NCI-H526 (cell line): Measurements from ENCODE around the gene VPS8.

Experiments used
- DNase-seq, 2 experiments: peaks; one replicate each; lab custom pipeline; 2025; lab: John Stamatoyannopoulos, UW

The VPS8 gene

GRCh38 chr3:184784731-184785500, 27.1 kb upstream of the VPS8 start:
- DNase-seq = peak; percentile 55 to 56

- DNase-seq = no peak
These were observed 26.1 kb upstream of the VPS8 start for GRCh38 chr3:184785890-184786279.

GRCh38 chr3:184786280-184786941, 25.6 kb upstream of the VPS8 start:
- DNase-seq = no peak

GRCh38 chr3:184788751-184789150, 23.2 kb upstream of the VPS8 start:
- no peak for DNase-seq

DNA sequence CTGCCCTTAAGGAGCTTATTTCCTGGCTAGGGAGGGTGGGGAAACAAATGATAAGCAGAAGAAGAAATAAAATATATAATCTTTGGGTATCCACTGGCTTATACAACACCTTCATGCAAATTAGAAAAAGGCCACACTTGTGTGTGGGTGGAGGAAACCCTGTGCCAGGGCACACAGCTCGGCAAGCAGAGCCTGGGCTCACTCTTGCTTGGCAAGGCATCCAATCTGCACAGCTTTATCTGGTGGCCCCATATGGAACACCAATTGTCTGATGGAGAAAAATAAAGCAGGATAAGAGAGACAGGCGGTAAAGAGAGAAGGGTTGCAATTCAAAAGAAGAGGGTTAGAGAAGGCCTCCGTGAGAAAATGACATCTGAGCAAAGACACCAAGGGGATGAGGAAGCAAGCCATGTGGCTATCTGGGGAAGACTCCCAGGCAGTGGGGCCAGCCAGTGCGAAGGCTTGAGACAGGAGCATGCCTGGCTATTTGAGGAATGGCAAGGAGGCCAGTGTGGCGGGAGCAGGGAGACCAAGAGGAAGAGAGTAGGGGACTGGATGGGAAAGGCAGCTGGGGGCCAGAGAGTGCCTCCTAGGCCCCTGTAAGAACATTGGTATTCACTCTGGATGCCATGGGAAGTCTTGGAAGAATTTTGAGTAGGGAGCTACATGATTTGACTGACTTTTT, 22.5 kb upstream of the VPS8 start:
- DNase-seq = no peak

GRCh38 chr3:184791171-184791570, 20.8 kb upstream of the VPS8 start:
- DNase-seq = no peak

DNA sequence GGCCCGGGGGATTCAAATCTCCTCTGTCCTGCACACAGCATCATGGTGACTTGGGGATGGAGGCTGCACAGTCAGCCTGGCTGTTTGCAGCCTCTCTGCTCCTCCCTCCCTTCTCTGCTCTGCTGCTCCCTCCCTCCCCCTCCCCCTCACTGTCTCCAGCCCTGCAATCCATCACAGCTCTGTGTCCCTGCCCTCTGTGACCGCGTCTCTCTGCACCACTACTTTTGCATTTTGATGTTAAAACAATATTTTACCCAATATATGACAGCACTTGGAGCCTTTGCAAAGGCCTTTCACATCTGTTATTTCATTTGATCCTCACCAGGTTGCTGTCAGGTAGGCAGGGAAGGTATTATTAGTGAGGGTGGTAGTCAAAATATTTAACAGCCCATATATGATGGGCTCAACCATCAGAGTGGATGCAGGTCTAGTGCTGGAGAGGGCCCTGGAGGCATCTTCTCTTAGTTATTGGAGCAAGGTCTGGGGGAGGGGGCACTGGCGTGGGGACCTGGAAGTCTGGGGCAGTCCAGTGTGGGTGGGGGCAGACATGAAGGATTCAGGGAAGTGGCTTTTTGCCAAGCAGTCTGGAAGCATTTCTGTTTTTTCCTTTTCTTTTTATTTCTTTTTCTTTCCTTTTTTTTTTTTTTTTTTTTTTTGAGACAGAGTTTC, 16.3 kb upstream of the VPS8 start:
- peak in 1 of 2 experiments; percentile 53 for DNase-seq

DNA sequence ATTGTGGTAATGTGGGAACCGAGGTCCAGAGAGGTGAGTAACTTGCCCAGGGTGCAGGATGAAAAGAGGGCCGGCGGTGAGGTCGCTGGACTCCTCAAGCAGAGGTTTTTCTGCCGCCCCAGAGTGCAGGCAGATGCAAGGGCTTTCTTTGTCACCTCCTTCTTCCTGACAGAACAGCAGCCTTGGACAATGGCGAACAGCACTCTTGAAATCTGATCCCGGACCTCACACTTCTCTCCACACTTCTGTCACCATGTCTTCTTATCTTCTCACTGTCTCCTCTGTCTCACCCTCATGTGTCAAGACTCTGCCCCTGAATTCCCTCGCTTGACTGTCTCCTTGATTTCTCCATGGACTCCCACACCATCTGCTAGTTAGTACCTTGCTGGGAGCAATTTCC, 15.4 kb upstream of the VPS8 start:
- DNase-seq = no peak

- DNase-seq = no peak
These were observed 15.0 kb upstream of the VPS8 start for GRCh38 chr3:184796954-184797353.

DNA sequence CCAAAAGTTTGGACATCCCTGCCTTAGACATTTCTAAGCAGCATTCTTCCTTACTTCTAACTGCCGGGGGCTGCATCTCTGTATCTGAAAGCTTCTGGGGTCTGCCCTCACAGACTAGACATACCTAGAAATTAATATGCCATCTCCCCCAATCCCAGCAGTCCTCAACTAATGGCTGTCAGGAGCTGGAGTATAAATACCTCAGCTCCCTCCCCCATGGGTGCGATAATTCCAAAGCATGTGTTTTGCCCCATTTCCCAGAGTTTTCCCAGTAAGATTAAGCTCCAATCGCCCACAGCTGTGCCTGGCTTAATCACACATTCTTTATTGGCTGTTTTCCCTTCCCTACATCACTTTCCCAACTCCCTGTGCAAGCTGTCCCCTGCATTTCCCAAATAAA, 13.8 kb upstream of the VPS8 start:
- no peak for DNase-seq

DNA sequence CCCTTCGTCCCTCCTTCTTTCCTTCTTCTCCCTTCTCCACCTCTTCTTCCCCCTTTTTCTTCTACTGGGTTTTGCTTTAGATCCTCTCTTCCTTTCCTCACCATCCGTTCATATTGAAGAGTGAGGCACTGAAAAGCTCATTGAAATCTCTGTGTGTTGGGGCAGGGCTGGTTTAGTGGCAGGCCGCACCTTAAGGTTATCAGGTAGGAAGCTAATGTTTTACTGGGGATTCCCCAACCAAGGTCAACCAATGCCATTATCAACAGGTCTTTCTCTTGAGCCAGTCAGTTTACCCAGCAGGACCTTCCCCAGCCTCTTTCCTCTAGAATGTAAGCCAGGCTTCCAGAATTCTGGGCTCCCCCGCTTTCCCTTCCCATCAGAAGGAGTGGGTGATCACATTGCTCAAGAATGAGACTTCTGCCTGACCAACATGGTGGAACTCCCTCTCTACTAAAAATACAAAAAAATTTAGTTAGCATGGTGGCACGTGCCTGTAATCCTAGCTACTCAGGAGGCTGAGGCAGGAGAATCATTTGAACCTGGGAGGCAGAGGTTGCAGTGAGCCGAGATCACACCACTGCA, 11.5 kb upstream of the VPS8 start:
- DNase-seq = no peak

- DNase-seq = no peak
These were observed 10.7 kb upstream of the VPS8 start for GRCh38 chr3:184801241-184801785.

- no peak for DNase-seq
These were observed 9.8 kb upstream of the VPS8 start for GRCh38 chr3:184802150-184802549.

- no peak for DNase-seq
These were observed 7.2 kb upstream of the VPS8 start for GRCh38 chr3:184804801-184805200.

DNA sequence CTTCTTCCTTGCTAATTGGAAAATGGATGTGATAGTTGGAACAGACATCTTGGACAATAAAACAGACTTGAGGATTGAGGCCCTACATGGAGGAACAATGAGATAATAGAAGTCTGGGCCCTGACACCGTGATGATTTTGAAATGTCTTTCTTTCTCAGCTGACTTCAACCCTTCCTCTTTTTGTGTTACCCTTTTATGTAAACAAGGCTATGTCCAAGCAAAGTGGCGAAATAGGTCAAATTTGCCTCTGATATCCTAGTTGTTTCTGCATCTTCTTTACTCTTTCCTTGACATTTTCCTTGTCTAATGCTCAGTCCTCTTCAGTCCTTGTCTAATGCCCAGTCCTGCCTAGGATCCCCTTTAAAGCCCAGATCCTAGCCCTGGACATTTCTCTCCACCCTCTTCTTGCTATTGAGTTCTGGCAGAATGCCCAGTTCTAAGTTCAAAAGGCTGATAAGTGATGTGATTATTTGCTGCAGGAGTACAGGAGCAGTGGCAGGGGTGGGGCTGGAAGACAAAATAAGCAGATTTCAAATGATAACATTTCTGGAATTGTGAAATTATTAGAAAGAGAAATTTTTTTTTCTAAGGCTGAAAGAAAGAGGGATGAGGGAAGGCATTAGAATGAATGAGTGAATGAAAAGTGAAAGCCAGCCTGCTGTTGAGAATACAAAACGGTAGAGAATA, 6.5 kb upstream of the VPS8 start:
- DNase-seq = no peak

DNA sequence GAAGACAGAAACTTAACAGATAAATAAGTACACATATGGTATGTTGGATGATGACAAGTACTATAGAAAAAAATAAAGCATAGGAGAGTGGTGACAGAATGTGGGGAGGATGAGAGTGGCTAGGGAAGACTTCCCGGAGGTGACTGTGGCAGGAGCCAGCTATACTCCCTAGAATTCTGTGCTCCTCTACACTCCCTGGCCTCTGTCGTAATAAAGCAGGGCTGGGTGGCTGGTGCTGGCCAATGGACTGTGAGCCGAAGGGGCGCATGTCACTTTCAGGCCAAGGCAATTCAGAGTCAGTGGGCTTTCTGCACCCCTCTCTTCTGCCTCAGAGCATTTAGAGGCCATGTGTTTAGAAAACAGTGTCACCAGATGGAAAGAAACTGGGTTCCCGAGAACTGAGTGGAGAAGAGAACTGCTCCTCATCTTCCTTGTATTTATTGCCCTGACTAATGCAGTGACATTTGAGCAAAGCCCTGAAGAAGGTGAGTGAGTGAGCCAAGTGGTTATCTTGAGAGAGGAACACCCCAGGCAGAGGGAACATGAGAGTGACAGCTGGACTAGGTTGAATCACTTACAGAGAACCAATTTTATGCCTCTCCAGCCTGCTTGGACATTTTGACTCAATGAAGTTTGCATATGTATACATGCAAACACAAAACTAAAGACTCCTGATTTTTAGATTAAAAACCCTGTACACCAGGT, 5.2 kb upstream of the VPS8 start:
- DNase-seq = peak in 1 of 2 experiments; percentile 57

DNA sequence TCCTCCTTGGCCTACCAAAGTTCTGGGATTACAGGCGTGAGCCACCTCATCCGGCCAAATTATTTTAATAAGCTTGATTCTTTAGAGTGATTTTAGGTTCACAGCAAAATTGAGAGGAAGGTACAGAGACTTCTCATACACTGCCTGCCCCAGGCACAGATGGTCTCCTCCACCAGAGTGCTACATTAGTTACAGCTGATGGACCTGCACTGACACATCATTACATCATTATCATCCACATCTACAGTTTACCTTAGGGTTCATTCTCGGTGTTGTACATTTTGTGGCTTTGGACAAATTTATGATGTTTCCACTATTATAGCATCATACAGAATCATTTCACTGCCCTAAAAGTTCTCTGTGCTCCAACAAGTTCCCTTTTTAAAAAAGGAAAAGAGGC, 4.4 kb upstream of the VPS8 start:
- DNase-seq = no peak

DNA sequence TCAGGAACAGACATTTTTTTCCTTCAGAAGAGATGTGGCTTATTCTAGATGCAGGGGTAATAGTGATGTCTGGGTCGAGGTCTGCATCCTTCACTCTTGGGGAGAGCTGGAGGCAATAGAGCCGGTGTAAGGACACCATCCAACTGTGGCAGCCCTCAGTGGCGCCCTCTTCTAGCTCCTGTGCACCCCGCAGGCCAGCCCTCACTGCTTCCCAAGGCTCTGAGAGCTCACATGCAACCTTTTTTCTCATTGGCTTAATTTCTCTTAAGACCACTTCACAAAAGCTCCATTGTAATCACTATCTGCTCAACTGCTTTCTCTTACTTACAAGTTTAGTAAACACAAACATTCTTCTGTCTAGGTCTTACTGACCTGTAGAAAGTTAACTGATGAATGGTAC, 3.9 kb upstream of the VPS8 start:
- DNase-seq = peak; percentile 68 to 83

DNA sequence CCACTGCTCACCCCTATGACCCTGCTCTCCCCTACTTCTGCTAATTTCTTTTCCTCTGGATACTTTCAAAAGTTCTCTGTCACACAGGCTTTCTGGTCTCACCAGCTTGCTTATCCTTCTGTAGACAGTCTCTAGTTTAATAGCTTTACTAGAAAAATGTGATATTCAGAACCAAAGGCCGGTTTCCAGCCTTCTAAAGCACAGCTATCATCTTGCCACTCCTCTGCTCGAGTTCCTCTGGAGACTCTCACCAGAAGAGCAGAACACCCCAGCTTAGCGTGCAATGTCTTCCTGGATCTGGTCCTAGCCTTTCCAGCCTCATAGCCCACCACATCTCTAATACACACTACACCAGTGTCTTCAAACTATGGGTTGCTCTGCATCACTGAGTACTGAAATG, 1.8 kb upstream of the VPS8 start:
- DNase-seq = no peak

- no peak for DNase-seq
These were observed 932 bp upstream of the VPS8 start for GRCh38 chr3:184811034-184811433.

DNA sequence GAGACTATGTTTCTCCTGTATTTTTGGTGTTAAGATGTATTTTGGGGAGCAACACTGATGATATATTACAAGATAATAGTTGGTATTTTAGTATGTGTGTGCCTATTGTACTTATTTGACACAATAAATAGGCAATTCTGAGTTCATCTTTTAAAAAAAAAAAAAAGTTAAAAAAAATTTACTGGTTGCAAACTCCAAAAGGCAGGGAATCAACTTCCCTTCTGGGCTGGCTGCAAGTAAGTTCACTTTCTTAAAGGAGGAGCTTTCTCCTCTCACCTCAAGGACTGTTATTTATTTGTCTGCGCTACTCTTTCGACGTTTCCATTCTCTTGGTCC, 335 bp upstream of the VPS8 start:
- no peak for DNase-seq
